GM19438 (cell line): ENCODE results near the gene PSD2.

Experiments used
- ATAC-seq: cut with Tn5 transposase; IDR thresholded peaks from one replicate; pipeline ENCODE4 v1.9.1; 2021; ENCODE audit warnings: low read depth; ENCODE audit not compliant: unreplicated experiment

Gene PSD2

DNA sequence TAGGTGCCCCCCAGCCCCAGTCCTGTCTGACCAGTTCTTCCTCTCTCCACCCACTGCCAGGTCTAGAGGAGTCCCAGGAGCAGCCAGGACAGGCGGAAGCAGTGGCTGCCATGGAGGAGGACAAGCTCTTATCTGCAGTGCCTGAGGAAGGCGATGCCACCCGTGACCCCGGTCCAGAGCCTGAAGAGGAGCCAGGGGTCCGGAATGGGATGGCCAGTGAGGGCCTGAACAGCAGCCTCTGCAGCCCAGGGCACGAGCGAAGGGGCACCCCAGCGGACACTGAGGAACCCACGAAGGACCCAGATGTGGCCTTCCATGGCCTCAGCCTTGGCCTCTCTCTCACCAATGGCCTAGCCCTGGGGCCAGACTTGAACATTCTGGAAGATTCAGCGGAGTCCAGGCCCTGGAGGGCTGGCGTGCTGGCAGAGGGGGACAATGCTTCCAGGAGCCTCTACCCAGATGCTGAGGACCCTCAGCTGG is 13.8 kb downstream of the PSD2 start:
- ATAC-seq, result no peak

DNA sequence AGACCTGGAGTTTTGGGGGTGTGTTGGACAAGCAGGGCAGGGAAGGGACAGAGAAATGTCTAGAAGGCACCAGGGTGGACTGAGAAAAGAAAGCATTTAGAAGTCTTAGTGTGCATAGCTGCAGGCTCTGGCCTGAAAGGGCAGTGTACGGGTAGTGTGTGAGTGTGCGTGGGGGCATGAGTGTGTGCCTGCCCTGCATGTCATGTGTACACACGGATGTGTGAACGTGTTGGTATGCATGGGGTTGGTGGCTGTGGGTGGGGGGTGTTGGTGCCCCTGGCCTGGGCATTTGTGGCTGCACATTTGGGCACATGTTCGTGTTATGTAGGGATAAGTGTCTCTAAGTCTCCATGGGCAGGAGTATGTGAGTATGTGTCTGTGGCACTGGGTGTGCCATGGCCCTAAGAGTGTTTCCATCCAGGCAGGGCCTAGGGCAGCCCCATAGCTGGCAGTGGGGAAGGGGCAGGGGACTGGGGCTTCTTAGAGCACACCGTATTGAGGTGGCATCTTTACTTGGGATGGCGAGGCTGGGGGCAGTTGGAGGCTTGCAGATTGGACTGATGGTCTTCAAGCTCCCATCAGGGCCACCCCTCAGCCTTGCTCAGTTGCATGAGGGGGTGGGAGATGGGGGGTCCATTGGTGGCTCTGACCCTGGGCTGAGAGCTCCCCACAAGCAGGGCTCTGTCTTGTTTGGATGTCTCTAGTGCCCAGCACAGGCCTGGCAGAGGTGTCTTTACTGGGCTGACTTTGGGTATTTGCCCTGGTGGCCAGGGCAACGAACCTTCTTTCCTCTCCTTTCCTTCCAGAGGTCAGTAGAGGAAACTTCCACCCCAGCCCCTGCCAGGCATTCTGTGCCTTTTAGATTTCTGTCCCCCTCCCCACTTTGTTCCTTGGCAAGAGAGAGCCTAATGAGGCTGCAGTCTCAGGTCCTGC is 15.0 kb downstream of the PSD2 start:
- ATAC-seq, result no peak

DNA sequence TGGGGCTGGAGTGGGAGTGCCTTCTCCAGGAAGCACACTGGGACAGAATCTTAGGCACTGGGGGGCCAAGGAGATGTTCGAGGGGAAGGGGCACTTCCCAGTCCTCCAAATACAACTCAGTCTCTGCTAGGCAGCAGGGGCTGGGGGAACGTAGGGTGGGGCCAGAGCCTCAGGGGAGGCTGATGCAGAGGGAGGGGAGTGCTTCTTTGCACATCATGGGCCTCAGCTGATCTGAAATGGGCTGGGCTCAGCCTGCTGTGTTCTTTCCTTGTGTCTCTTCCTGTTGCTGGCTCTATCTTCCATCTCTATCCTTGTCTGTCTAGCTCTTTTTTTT is 15.6 kb downstream of the PSD2 start:
- no peak for ATAC-seq

DNA sequence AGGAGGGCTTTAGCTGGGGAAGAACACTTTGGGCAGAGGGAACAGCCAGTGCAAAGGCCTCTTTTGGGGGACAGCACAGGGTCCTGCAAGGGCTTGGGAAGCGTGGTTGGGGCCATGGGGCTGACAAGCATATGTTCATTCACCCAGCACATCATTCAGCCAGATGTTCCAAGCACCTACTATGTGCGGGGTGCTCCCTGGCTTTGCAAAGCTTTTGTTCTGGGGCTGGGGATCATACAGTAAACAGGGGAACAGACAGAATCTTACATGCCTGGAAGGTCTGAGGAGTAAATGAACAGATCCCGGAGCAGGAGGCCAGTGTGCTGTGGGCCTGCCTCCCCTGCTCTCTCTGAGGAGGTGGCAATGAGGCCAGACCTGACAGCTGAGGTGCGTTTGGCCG is 16.7 kb downstream of the PSD2 start:
- ATAC-seq, result no peak

DNA sequence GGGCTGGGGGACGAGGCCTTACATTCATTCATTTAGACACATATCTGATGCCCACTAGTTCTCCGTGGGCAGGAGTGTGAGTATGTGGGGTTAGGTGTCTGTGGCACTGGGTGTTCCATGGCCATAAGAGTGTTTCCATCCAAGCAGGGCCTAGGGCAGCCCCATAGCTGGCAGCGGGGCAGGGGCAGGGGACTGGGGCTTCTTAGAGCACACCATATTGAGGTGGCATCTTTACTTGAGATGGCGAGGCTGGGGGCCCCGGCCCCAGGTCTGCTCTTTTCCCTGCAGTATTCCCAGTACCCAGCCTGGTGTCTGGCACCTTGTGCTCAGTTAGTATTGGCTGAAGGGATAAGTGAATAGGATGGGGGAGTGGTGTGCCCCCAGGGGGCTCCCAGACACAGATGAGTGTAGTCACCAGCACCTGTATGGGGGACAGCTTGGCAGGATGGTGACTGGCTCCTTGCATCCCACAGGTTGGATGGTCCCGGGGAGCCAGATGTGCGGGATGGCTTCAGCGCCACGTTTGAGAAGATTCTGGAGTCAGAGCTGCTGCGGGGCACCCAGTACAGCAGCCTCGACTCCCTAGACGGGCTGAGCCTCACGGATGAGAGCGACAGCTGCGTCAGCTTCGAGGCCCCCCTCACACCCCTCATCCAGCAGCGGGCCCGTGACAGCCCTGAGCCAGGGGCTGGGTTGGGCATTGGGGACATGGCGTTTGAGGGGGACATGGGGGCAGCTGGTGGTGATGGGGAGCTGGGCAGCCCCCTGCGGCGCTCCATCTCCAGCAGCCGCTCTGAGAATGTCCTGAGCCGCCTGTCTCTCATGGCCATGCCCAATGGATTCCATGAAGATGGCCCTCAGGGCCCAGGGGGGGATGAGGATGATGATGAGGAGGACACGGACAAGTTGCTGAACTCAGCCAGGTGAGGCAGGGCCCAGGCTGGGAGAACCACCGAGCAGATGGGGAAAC is 17.5 kb downstream of the PSD2 start:
- ATAC-seq, result no peak

DNA sequence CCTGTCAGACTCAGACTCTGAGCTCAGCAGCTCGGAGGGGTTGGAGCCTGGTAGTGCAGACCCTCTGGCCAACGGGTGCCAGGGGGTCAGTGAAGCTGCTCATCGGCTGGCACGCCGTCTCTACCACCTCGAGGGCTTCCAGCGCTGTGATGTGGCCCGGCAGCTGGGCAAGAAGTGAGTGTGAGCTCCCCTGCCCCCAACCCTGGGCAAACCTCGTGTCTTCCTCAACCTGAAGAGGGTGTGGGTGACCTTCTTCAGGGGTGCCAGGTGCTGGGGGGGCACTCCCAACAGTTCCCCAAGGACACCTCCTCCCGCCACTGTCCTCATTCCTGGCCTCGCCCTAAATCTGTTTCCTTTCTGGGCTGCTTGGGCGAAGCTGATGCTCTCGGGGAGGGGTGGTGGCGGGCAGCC is 18.6 kb downstream of the PSD2 start:
- ATAC-seq, result no peak

DNA sequence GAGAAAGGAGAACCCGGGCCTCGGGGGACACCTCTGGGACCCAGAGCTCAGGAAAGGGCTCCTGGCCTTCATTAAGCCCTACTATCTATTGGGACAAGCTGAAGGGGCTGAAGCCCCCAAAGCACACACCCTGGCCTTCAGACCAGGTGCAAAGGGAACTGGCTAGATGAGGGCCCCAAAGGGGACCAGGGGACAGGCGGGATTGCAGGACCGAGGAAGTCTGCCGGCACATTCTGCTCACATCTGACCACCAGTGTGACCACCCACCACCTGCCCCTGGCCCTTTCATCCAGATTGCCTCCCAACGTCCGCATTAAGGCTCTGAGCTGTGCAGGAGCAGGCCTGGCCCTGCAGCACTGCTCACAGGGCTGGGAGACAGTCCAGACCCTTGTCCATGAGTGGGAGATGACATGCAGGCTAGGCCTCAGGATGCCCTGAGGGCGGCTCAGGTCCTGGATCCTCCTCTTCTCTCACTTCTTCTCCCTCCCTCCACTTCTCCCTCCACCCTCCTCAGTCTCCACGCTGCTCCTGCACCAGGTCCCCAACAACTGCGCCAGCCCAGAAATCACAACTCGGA is 19.2 kb downstream of the PSD2 start:
- no peak for ATAC-seq

DNA sequence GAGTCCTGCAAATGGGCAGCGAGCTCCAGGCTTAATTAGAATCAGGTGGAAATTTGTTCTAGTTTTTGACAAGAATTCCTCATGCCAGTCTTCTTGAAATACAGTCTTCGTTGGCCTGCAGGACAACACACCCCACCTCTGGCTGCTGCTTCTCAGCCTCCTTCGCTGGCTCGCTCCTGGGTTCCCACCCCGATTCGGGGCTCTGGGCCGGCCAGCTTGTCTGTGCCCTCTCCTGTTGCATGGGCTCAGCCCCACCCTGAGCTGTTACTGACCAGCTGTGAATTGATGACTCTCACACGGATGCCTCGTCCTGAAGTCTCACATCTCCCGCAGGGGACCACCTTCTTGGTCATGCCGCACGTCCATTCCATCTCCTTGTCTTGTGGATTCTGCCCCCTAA is 21.0 kb downstream of the PSD2 start:
- no peak for ATAC-seq

DNA sequence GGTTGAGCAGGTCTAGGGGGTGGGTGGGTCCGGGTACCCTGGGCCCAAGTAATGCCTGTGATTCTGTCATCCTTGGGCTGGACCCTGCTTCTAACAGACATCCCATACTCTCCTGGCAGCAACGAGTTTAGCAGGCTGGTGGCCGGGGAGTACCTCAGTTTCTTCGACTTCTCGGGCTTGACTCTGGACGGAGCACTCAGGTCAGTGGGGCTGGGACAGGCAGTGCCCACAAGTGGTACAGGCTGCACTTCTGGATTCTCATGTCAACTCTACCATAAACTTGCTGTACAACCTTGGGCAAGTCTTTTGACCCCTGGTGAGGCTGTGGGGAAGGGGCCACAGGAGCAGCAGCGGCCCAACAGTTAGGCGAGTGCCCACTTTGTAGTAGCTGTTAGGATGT is 21.8 kb downstream of the PSD2 start:
- ATAC-seq, result no peak

DNA sequence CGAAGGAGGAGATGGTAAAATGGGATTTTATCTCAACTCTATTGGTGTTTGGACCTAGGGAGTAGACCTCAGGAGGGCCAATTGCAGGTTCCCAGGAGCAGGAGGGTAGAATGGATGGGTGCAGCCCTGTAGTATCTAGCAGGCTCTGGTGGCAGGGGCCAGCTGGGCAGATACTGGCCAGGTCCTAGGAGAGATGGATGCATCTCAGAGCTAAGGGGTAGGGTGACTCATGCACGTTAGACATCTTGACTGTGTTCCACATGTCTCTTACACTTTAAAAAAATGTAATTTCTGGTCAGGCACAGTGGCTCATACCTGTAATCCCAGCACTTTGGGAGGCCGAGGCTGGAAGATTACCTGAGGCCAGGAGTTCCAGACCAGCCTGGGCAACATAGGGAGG is 22.4 kb downstream of the PSD2 start:
- no peak for ATAC-seq

DNA sequence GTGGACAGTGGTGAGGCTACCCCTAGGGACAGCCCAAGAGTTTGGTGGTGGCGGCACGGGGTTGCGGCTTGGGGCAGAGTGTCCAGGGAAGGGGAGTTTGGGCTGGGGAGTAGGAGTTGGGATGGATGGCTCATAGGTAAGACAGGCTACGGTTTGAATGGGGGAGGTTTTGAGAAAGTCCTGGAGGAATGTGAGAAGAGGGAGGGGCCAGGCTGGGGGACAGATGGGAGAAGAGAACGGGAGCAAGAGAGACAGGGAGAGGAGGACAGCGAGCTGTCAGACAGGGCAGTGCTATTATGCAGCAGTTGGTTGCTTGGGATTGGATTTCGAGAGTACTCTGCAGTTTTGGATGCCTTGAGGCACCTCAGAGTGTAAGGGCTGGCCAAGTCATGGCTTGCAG is 24.5 kb downstream of the PSD2 start:
- no peak for ATAC-seq

DNA sequence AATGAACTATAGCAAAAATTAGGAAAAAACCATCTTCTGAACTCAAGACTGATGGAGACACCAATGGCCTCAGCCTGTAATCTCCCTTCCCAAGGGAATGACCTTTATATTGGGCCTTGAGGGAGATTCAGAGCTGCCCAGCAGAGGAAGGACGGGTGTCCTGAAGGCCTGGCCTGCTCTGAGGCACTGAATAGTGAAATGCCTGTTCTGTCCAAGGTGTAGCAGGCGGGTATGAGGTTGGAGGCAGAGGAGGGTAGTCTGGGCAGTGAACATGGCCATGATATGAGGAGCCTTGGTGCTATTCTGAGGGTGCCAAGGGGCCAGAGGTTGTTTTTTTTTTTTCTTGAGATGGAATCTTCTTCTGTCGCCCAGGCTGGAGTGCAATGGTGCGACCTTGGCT is 25.0 kb downstream of the PSD2 start:
- no peak for ATAC-seq

DNA sequence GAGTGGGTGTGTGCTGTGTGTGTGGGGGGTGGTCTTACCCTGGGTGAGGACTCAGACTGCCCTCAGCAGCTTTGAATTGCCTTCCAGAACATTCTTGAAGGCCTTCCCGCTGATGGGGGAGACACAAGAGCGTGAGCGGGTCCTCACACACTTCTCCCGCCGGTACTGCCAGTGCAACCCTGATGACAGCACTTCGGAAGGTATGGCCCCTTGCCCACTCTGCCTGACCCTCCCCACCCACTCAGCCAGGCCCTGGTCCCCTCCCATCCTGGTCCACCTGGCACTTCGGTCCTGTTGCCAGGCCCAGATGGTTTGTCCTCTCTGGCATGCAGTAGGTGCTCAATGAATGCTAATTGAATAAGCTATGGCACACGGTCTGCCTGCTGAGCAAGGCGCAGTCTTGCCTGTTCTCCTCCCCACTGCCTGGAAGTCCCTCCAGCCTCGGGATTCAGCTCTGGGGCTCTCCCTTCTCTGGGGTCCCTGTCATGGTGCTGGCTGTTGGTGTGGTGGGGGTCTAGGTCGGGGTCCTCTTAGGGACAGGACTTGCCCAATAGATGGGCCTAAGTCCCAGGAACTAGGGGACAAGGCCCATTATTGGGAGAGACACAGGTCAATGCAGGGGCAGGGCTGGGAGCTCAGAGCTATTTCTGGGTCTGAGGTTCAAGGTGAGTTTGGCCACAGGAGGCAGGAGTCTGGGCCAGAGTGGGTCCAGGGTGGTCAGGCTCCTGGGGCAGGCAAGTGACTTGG is 26.4 kb downstream of the PSD2 start:
- ATAC-seq, result no peak

DNA sequence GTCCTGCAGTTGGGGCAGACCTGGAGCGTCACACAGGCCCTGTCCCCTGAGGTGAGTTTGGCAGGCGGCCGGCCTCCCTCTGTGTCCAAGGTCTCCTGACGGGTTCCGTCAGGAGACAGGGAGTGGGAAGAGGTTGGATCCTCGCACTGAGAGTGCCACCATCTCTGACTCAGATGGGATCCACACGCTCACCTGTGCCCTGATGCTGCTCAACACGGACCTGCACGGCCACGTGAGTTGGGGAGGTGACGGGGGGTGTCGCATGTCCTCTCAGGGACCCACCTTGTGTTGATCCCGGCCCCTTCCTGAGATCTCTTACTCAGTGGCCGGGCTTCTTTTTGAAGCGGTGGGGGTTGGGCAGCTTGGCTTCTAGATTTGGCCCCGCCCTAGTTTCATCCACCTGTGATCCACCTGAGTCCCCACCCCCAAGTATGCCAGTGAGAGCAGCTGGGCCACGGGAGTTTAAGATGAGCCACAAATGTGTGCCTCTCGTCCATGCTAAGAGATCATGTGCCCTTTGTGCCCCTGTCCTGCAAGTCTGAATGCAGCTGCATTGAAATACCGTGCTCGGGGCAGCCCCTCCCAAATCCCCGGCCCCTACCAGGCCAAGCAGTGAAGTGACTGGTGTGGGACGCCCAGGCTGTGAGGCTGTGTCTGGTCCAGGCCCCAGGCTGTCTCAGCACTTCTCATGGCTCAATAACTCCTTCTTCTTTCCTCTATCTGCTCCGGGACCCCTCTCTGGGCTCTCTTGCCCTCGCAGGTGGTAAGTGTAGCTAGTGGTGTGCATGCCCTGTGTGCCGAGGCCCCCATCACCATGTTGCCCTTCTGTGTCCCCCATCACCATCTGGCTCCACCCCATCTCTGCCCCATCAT is 27.2 kb downstream of the PSD2 start:
- ATAC-seq, result no peak

DNA sequence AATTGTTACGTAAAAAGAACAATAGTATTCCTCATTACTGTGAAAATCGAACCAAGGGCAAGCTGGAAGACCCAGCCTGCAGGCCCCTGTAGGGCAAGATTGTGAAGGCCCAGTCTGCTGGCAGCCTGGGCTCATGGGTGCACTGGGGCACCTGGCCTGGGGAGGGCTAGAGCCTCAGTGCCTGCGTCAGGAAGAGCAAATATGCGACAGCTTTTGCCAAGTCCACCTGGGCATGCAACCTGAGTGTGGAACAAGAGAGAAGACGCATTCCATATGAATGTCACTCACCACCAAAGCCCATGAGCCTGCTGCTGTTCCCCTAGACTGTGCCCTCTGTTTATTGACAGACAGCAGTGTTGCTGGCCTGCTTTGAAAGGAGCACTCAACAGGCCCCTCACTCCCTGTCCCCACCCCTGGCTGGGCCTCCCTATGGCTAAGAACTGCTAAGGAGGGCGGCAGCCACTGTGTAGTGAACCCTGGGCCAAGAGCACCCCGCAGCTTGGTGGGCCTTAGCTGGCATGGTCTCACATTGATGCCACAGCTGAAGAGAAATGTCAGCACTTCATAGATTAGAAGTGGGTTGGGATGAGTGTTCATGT is 28.2 kb downstream of the PSD2 start:
- no peak for ATAC-seq

DNA sequence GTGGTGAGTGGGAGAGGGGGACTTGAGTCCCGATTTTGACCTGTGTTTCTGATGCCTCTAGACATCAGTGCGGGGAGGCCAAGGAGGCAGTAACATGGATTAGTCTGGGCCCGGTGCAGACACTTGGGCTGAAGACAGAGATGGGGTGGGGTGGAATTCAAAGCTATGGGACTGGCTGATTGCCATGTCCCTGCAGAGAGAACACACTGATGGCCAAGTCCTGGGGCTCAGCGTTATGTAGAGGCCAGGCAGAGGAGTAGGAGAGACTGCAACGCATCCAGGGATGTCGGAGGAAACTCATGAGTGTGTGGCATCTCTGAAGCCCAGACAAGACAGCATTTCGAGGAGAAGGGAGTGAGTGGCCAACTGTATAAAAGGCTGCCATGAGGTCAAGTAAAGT is 30.1 kb downstream of the PSD2 start:
- ATAC-seq, result no peak

DNA sequence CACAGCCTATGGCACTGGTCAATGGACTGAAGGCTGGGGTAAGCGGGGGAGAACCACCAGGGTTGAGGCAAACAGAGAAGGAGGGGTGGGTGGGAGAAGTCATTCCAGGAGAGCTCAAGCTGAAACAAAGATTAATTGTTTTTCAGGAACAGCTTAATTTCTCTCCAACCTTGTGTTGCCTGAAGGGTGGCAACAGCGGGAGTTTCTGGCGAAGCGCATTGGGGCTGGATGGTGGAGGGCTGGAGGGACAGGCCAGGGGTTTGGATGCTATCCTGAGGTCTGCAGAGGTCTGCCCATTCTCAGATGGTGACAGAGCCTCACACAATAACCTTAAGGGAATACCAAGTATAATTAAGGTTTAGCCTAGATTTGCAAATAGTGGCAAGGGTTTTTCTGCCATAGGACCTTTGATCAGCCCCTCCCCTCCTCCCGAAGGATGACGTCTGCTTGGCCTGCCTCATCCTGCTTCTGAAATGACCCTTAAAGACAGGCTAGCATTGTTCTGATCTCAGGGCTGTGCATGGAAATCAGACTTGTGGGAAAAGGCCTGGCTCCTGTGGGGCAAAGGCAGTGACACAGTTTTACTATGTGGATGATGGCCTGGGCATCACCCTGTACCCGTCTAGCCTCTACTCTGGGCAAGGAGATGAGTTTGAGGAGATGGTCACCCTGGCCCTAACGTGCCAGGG is 32.7 kb downstream of the PSD2 start:
- no peak for ATAC-seq

DNA sequence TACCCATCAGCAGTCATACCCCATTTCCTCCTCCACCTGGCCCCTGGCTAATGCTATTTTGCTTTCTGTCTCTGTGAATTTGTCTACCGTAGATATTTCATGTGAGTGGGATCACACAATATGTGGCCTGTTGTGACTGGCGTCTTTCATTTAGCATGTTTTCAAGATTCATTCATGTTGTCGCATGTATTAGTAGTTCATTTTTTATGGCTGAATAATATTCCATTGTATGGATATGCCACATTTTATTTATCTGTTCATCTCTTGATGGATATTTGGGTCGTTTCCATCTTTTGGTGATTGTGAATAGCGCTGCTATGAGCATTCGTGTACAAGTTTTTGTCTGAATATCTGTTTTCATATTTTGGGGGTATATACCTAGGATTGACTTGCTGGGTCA is 33.9 kb downstream of the PSD2 start:
- ATAC-seq, result no peak

DNA sequence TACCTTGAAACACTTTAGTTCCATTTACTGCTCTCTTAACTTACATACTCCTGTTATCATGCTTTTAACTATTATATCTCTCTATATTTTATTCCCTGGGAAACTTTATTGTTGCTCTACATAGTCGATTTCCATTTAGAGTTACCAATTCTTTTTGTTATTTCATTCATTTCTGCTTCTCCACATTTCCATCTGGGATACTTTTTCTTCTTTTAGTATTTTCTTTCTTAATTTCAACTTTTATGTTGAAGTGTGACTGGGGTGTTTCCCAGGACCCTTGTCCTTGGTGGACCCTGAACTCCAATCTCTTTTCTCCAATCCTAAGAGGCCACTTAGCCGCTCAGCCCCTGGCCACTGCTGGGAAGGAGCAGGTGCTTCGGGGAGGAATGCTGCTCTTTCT is 36.0 kb downstream of the PSD2 start:
- no peak for ATAC-seq
